ENCODE data around the gene PGM3. TPM values are rescaled to one million over a fixed set of nuclear protein-coding genes. Genes with fewer than 3 reads are reported as not detected.

PGM3 gene
- total RNA-seq, 4 donors from 2014 or later: 8.9 to 13.5 (median 11.4) TPM

- no peak for TF ChIP-seq CTCF (IDR thresholded peaks at IDR 0.05)
- TF ChIP-seq POLR2A (IDR thresholded peaks at IDR 0.05): no peak
- intact Hi-C loops (cut with DNase I; ENCODE audit: low total_unique reads): no loop called here
- no peak overlapping the region for H3K4me3 ChIP-seq (ENCODE audit: low read depth, poor library complexity, severe bottlenecking)
- DNase-seq (ENCODE audit: low spot score in 2 of 2): no peak
Observed at GRCh38 chr6:83125425-83125824, 67.6 kb downstream of the PGM3 start.

GRCh38 chr6:83124553-83124952 is 68.5 kb downstream of the PGM3 start:
- no peak for TF ChIP-seq CTCF (IDR thresholded peaks at IDR 0.05)
- no peak for TF ChIP-seq POLR2A (IDR thresholded peaks at IDR 0.05)
- no peak overlapping the region for H3K4me3 ChIP-seq (ENCODE audit: low read depth, poor library complexity, severe bottlenecking)
- DNase-seq (ENCODE audit: low spot score in 2 of 2): no peak
- intact Hi-C loops (cut with DNase I; ENCODE audit: low total_unique reads): no loop called here
- 94 to 99% methylated on average over 3 of the region's 3 CpGs for WGBS, 2 donors

- no peak for DNase-seq (ENCODE audit: low spot score in 2 of 2)
- no peak overlapping the region for H3K4me3 ChIP-seq (ENCODE audit: low read depth, poor library complexity, severe bottlenecking)
- WGBS, 2 donors: 89 to 94% methylated on average over 2 of the region's 2 CpGs
Observed at GRCh38 chr6:83119742-83120300, 73.2 kb downstream of the PGM3 start.

GRCh38 chr6:83117802-83118201 is 75.3 kb downstream of the PGM3 start:
- TF ChIP-seq POLR2A (IDR thresholded peaks at IDR 0.05): no peak
- TF ChIP-seq CTCF (IDR thresholded peaks at IDR 0.05): no peak
- DNase-seq (ENCODE audit: low spot score in 2 of 2): no peak
- 94 to 100% methylated on average over 1 of the region's 1 CpG for WGBS, 2 donors
- intact Hi-C loops (cut with DNase I; ENCODE audit: low total_unique reads): no loop called here
- H3K4me3 ChIP-seq (ENCODE audit: low read depth, poor library complexity, severe bottlenecking): no peak overlapping the region

More at GRCh38 chr6:83119742-83120300, 73.2 kb downstream of the PGM3 start:
- intact Hi-C loops (cut with DNase I; ENCODE audit: low total_unique reads): no loop called here
- no peak for TF ChIP-seq POLR2A (IDR thresholded peaks at IDR 0.05)
- no peak for TF ChIP-seq CTCF (IDR thresholded peaks at IDR 0.05)

Other genes starting within 250 kb of the PGM3 start
- 1 to 10 TPM; 5.1 to 5.8 (median 5.2) TPM for gene UBE3D, start 127.4 kb downstream of the PGM3 start, total RNA-seq
- gene DOP1A, start 125.6 kb downstream of the PGM3 start, total RNA-seq: 10 to 100 TPM; 32.6 to 75.8 (median 49.3) TPM
- 1 to 10 TPM; 1.1 to 2.2 (median 1.7) TPM for gene RWDD2A, start 92 bp upstream of the PGM3 start, total RNA-seq
- 10 to 100 TPM; 17.3 to 55.0 (median 20.8) TPM for gene ME1, start 237.8 kb upstream of the PGM3 start, total RNA-seq

Measured in lower leg skin (tissue), 4 donors.